HEK293T (cell line): ENCODE measurements around the gene XDH.

ENCODE experiments used
- CTCF ChIA-PET: fragments of 350-600 bp; formaldehyde crosslinking; extraction: SDS; loops from one replicate; lab custom pipeline; 2021; ENCODE audit warnings: antibody characterized with exemption, inconsistent platforms; lab: Yijun Ruan, JAX
- POLR2A ChIA-PET: fragments of 350-600 bp; formaldehyde crosslinking; extraction: SDS; loops from one replicate; lab custom pipeline; 2020; ENCODE audit warnings: antibody characterized with exemption, inconsistent platforms; lab: Yijun Ruan, JAX
- DNase-seq: peaks from one replicate; pipeline ENCODE4 v3.0.0; 2012; ENCODE audit warnings: mixed read lengths; ENCODE audit errors: extremely low spot score
- ARNT ChIP-seq: fragments of 450-650 bp; IDR thresholded peaks from 2 replicates; pipeline ENCODE4 v1.6.1; 2017; ENCODE audit warnings: mild to moderate bottlenecking
- BHLHE40 ChIP-seq: fragments of 450-650 bp; IDR thresholded peaks from 2 replicates; pipeline ENCODE4 v1.6.1; 2016; ENCODE audit warnings: mild to moderate bottlenecking, moderate library complexity, borderline replicate concordance
- CTBP1 ChIP-seq: fragments of 450-650 bp; IDR thresholded peaks from 2 replicates; pipeline ENCODE4 v1.6.1; 2016; ENCODE audit warnings: borderline replicate concordance
- ELF4 ChIP-seq: fragments of 450-650 bp; IDR thresholded peaks from 2 replicates; pipeline ENCODE4 v1.6.1; 2017; ENCODE audit warnings: antibody characterized with exemption
- FOXA1 ChIP-seq: fragments of 450-650 bp; IDR thresholded peaks from 2 replicates; pipeline ENCODE4 v1.6.1; 2016; ENCODE audit warnings: mild to moderate bottlenecking
- FOXK2 ChIP-seq: fragments of 450-650 bp; IDR thresholded peaks from 2 replicates; pipeline ENCODE4 v1.6.1; 2016; ENCODE audit warnings: mild to moderate bottlenecking
- FOXM1 ChIP-seq: fragments of 450-650 bp; IDR thresholded peaks from 2 replicates; pipeline ENCODE4 v1.6.1; 2017; ENCODE audit warnings: mild to moderate bottlenecking, borderline replicate concordance
- HDGF ChIP-seq: fragments of 450-650 bp; IDR thresholded peaks from 2 replicates; pipeline ENCODE4 v1.6.1; 2017; ENCODE audit warnings: antibody characterized with exemption, borderline replicate concordance
- L3MBTL2 ChIP-seq: fragments of 450-650 bp; conservative IDR thresholded peaks from 2 replicates; pipeline ENCODE4 v1.6.1; 2016; ENCODE audit warnings: mild to moderate bottlenecking
- LEF1 ChIP-seq: fragments of 450-650 bp; IDR thresholded peaks from 2 replicates; pipeline ENCODE4 v1.6.1; 2017; ENCODE audit warnings: mild to moderate bottlenecking, borderline replicate concordance
- NFRKB ChIP-seq: fragments of 450-650 bp; IDR thresholded peaks from 2 replicates; pipeline ENCODE4 v1.6.1; 2016; ENCODE audit warnings: mild to moderate bottlenecking, moderate library complexity
- PKNOX1 ChIP-seq: fragments of 450-650 bp; IDR thresholded peaks from 2 replicates; pipeline ENCODE4 v1.6.1; 2016
- SP1 ChIP-seq: fragments of 450-650 bp; IDR thresholded peaks from 2 replicates; pipeline ENCODE4 v1.6.1; 2017
- SUZ12 ChIP-seq: fragments of 450-650 bp; IDR thresholded peaks from 2 replicates; pipeline ENCODE4 v1.6.1; 2016; ENCODE audit warnings: mild to moderate bottlenecking
- TARDBP ChIP-seq: fragments of 450-650 bp; IDR thresholded peaks from 2 replicates; pipeline ENCODE4 v1.6.1; 2016
- ZNF384 ChIP-seq: fragments of 450-650 bp; IDR thresholded peaks from 2 replicates; pipeline ENCODE4 v1.6.1; 2016

XDH gene

GRCh38 chr2:31384771-31385276 is 29.7 kb downstream of the XDH start:
- ChIA-PET POLR2A (no interaction called here), CTCF (no interaction called here)
- DNase-seq, result no peak
- TF ChIP-seq L3MBTL2 (no peak), TARDBP (no peak), ARNT (no peak), LEF1 (no peak), PKNOX1 (no peak)

DNA sequence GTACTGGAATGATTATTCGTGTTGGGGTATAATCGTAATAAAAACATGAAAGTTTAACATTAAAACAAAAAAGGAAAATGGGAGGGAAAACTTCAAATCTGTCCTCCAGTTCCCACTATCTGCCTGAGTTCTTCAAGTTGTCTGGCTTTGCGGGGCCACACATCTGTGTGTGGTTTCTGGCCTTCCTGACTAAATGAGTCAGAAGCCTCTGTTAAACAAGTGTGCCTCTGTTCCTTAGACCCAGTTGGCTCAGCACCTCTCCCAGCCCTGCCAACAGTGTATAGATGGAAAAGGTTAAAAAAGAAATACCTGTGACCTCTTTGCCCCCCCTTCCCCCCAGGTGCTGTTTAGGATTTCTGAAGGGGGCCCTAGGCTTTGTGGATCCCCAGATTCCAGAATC is 30.2 kb downstream of the XDH start:
- ChIA-PET POLR2A (no interaction called here), CTCF (no interaction called here)
- no peak for TF ChIP-seq ZNF384
- TF ChIP-seq CTBP1, result no peak
- TF ChIP-seq PKNOX1, result no peak
- no peak for TF ChIP-seq ELF4
- TF ChIP-seq HDGF, result no peak
- no peak for TF ChIP-seq L3MBTL2
- TF ChIP-seq TARDBP, result no peak
- TF ChIP-seq SP1, result no peak
- TF ChIP-seq BHLHE40, result no peak
- no peak for DNase-seq

- CTCF ChIA-PET, result no interaction called here
- no peak for TF ChIP-seq SP1
- TF ChIP-seq SUZ12, result no peak
- TF ChIP-seq NFRKB, result no peak
- TF ChIP-seq L3MBTL2, result no peak
- no peak for TF ChIP-seq ARNT
- TF ChIP-seq FOXM1, result no peak
- TF ChIP-seq LEF1, result no peak
- TF ChIP-seq PKNOX1, result no peak
- TF ChIP-seq CTBP1, result no peak
- DNase-seq, result no peak
- POLR2A ChIA-PET, result no interaction called here
Measured at GRCh38 chr2:31383471-31384153, 30.9 kb downstream of the XDH start.

GRCh38 chr2:31382452-31383120 is 32.0 kb downstream of the XDH start:
- TF ChIP-seq ELF4, result no peak
- no peak for TF ChIP-seq FOXM1
- TF ChIP-seq BHLHE40, result no peak
- no peak for TF ChIP-seq FOXA1
- TF ChIP-seq TARDBP, result no peak
- TF ChIP-seq SUZ12, result no peak
- no peak for TF ChIP-seq CTBP1
- TF ChIP-seq PKNOX1, result no peak
- DNase-seq, result no peak
- ChIA-PET CTCF (no interaction called here), POLR2A (no interaction called here)

DNA sequence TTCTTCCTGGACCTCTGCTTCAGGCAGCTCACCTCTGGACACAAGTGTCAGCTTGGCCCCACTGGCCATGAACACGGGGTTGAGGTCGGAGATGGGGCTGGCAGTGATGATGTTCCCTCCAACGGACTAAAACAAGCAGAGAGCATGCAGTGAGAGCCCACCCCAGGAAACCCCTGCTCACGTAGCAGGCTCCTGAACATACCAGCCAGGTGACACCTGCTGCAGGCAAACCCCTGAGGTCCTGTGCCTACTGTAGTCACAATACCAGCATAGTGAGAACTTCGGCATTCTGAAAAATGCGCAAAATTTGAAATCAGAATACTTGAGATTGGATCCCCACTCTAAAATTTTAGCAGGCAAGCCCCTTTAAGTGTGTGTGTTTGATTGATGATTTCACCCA is 32.9 kb downstream of the XDH start:
- CTCF ChIA-PET, result no interaction called here
- POLR2A ChIA-PET, result no interaction called here

GRCh38 chr2:31380243-31380642 is 34.3 kb downstream of the XDH start:
- no peak for TF ChIP-seq CTBP1
- TF ChIP-seq ELF4, result no peak
- no peak for TF ChIP-seq HDGF
- no peak for TF ChIP-seq TARDBP
- TF ChIP-seq BHLHE40, result no peak
- TF ChIP-seq PKNOX1, result no peak
- TF ChIP-seq ZNF384, result no peak
- no peak for TF ChIP-seq LEF1
- TF ChIP-seq FOXM1, result no peak
- no peak for TF ChIP-seq ARNT
- TF ChIP-seq SP1, result no peak
- TF ChIP-seq FOXK2, result no peak
- ChIA-PET CTCF (no interaction called here), POLR2A (no interaction called here)
- no peak for DNase-seq

More for the DNA sequence above, 32.9 kb downstream of the XDH start:
- no peak for TF ChIP-seq LEF1
- TF ChIP-seq FOXA1, result no peak
- TF ChIP-seq NFRKB, result no peak
- no peak for DNase-seq
